Stimulated activated CD8-positive, alpha-beta memory T cell treated with anti-CD3 and anti-CD28 coated beads, Interleukin-12 subunit alpha, Interleukin-12 subunit beta, amount 100 ng/mL, for 4 hours (primary cell): ENCODE measurements around the gene AKAP13.
"Not testable (repeated sequence)": the region's sequence is repeated elsewhere in the genome, so short reads cannot be mapped to it uniquely, and the experiment has no call there.

Experiments
- DNase-seq: peaks from one replicate; pipeline ENCODE4 v3.0.0-alpha.2; 2020; ENCODE audit warnings: low read depth

The AKAP13 gene

GRCh38 chr15:85535533-85536330 lies 155.3 kb downstream of the AKAP13 start:
- DNase-seq, result not testable (repeated sequence)

- DNase-seq, result no peak
Observed at GRCh38 chr15:85536341-85536740, 155.9 kb downstream of the AKAP13 start.

- no peak for DNase-seq
Observed at GRCh38 chr15:85539491-85539890, 159.1 kb downstream of the AKAP13 start.

- no peak for DNase-seq
Observed at GRCh38 chr15:85540085-85540797, 159.8 kb downstream of the AKAP13 start.

- no peak for DNase-seq
Observed at GRCh38 chr15:85541744-85542143, 161.3 kb downstream of the AKAP13 start.

- no peak for DNase-seq
Observed at GRCh38 chr15:85542488-85542887, 162.1 kb downstream of the AKAP13 start.

GRCh38 chr15:85542895-85543331 lies 162.5 kb downstream of the AKAP13 start:
- DNase-seq, result no peak

- peak; percentile 6 for DNase-seq
Observed at GRCh38 chr15:85543741-85544155, 163.3 kb downstream of the AKAP13 start.

- no peak for DNase-seq
Observed at GRCh38 chr15:85545185-85545584, 164.8 kb downstream of the AKAP13 start.

GRCh38 chr15:85545752-85546151 lies 165.3 kb downstream of the AKAP13 start:
- no peak for DNase-seq

GRCh38 chr15:85547386-85547785 lies 167.0 kb downstream of the AKAP13 start:
- no peak for DNase-seq

- no peak for DNase-seq
Observed at GRCh38 chr15:85550283-85550682, 169.9 kb downstream of the AKAP13 start.

- DNase-seq, result no peak
Observed at GRCh38 chr15:85551221-85551832, 170.9 kb downstream of the AKAP13 start.

- no peak for DNase-seq
Observed at GRCh38 chr15:85554852-85555521, 174.6 kb downstream of the AKAP13 start.

- no peak for DNase-seq
Observed at GRCh38 chr15:85555875-85556617, 175.6 kb downstream of the AKAP13 start.

GRCh38 chr15:85556618-85556895 lies 176.2 kb downstream of the AKAP13 start:
- no peak for DNase-seq

- no peak for DNase-seq
Observed at GRCh38 chr15:85557385-85557784, 177.0 kb downstream of the AKAP13 start.

GRCh38 chr15:85558848-85559247 lies 178.4 kb downstream of the AKAP13 start:
- DNase-seq, result no peak

- no peak for DNase-seq
Observed at GRCh38 chr15:85559530-85559929, 179.1 kb downstream of the AKAP13 start.

- no peak for DNase-seq
Observed at GRCh38 chr15:85562824-85563223, 182.4 kb downstream of the AKAP13 start.

GRCh38 chr15:85563328-85563727 lies 182.9 kb downstream of the AKAP13 start:
- DNase-seq, result no peak

GRCh38 chr15:85563731-85564130 lies 183.3 kb downstream of the AKAP13 start:
- no peak for DNase-seq
